IMR-90 (cell line): ENCODE data around the gene SYNRG. TPM values are rescaled to one million over a fixed set of nuclear protein-coding genes. Genes with fewer than 3 reads are reported as not detected.

Source experiments
- ATAC-seq: fragments of 200-7000 bp; cut with Tn5 transposase; 2 replicates; pipeline ENCODE4 v1.9.1; 2020; ENCODE audit warnings: low read depth, mild to moderate bottlenecking, moderate library complexity
- BruUV-seq: library from RNA; stranded (reverse); fragments of 400-500 nt; replicated peaks from 2 replicates; lab custom pipeline; 2021; lab: Mats Ljungman, UMichigan
- CTCF ChIA-PET: fragments of 300-600 bp; formaldehyde crosslinking; extraction: SDS; loops from one replicate; lab custom pipeline; 2021; ENCODE audit warnings: antibody characterized with exemption; lab: Yijun Ruan, JAX
- POLR2A ChIA-PET: fragments of 300-600 bp; sonication (Branson Sonifier 250); formaldehyde crosslinking; loops from one replicate; lab custom pipeline; 2022; ENCODE audit warnings: antibody characterized with exemption; ENCODE audit not compliant: unreplicated experiment; lab: Charles Lee
- DNase-seq: peaks from one replicate; pipeline ENCODE4 v3.0.0; 2013
- H2AFZ ChIP-seq: replicated peaks from 2 replicates; pipeline ENCODE3; 2013; ENCODE audit warnings: low read length, mild to moderate bottlenecking; ENCODE audit not compliant: poor library complexity
- H2AK5ac ChIP-seq: 2 replicates; pipeline ENCODE4 v1.6.1; 2013; ENCODE audit warnings: low read depth, low read length, inconsistent platforms
- H2AK9ac ChIP-seq: replicated peaks from 2 replicates; pipeline ENCODE3; 2013; ENCODE audit warnings: mild to moderate bottlenecking, low read depth, low read length, moderate library complexity; ENCODE audit not compliant: poor library complexity
- H2BK120ac ChIP-seq: 2 replicates; pipeline ENCODE4 v1.6.1; 2013; ENCODE audit warnings: low read depth, low read length, inconsistent platforms
- H2BK15ac ChIP-seq: 3 replicates; pipeline ENCODE4 v1.6.1; 2013; ENCODE audit warnings: low read depth, low read length, inconsistent platforms
- H2BK20ac ChIP-seq: 2 replicates; pipeline ENCODE4 v1.6.1; 2013; ENCODE audit warnings: low read depth, mild to moderate bottlenecking, inconsistent platforms, low read length, moderate library complexity
- H2BK5ac ChIP-seq: 2 replicates; pipeline ENCODE4 v1.6.1; 2013; ENCODE audit warnings: mild to moderate bottlenecking, low read depth, low read length, inconsistent platforms; ENCODE audit not compliant: poor library complexity, severe bottlenecking
- H3K14ac ChIP-seq: replicated peaks from 2 replicates; pipeline ENCODE4 v1.6.1; 2013; ENCODE audit warnings: low read depth, low read length, inconsistent platforms
- H3K18ac ChIP-seq: 2 replicates; pipeline ENCODE4 v1.6.1; 2013; ENCODE audit warnings: low read depth, low read length, control low read depth
- H3K23ac ChIP-seq: 2 replicates; pipeline ENCODE4 v1.6.1; 2013; ENCODE audit warnings: low read depth, low read length, inconsistent platforms
- H3K27ac ChIP-seq: 2 replicates; pipeline ENCODE4 v1.5.1; 2013; ENCODE audit warnings: mild to moderate bottlenecking, control low read depth, low read length; ENCODE audit not compliant: insufficient read depth
- H3K27me3 ChIP-seq: 2 replicates; pipeline ENCODE4 v1.6.1; 2013; ENCODE audit warnings: low read length; ENCODE audit not compliant: control insufficient read depth, insufficient read depth
- H3K36me3 ChIP-seq: 2 replicates; pipeline ENCODE4 v1.6.1; 2013; ENCODE audit warnings: low read length, mixed read lengths; ENCODE audit not compliant: control insufficient read depth, insufficient read depth
- H3K4ac ChIP-seq: 2 replicates; pipeline ENCODE4 v1.6.1; 2013; ENCODE audit warnings: low read depth, low read length, inconsistent platforms
- H3K4me1 ChIP-seq: 2 replicates; pipeline ENCODE4 v1.6.1; 2013; ENCODE audit warnings: low read length, mixed read lengths; ENCODE audit not compliant: control insufficient read depth, insufficient read depth
- H3K4me2 ChIP-seq: 2 replicates; pipeline ENCODE4 v1.6.1; 2013; ENCODE audit warnings: low read depth, mild to moderate bottlenecking, control low read depth, low read length, moderate library complexity
- H3K4me3 ChIP-seq: 2 replicates; pipeline ENCODE4 v1.5.1; 2013; ENCODE audit warnings: low read depth, mild to moderate bottlenecking, control low read depth, low read length, moderate library complexity; ENCODE audit not compliant: insufficient read depth
- H3K56ac ChIP-seq: 2 replicates; pipeline ENCODE4 v1.6.1; 2013; ENCODE audit warnings: low read length, inconsistent platforms; ENCODE audit not compliant: insufficient read depth; ENCODE audit errors: extremely low read depth
- H3K79me1 ChIP-seq, 2 experiments: 2 replicates each; pipeline ENCODE4 v1.6.1; 2013; ENCODE audit warnings: low read length in 2 of 2, inconsistent platforms in 1 of 2, low read depth in 1 of 2
- H3K9ac ChIP-seq: 2 replicates; pipeline ENCODE4 v1.6.1; 2013; ENCODE audit warnings: low read depth, low read length, control low read depth
- H3K9me1 ChIP-seq: 2 replicates; pipeline ENCODE4 v1.6.1; 2013; ENCODE audit warnings: low read length, inconsistent platforms; ENCODE audit not compliant: insufficient read depth
- H3K9me3 ChIP-seq: 2 replicates; pipeline ENCODE4 v1.6.1; 2013; ENCODE audit warnings: low read length; ENCODE audit not compliant: control insufficient read depth, insufficient read depth
- H4K20me1 ChIP-seq: 2 replicates; pipeline ENCODE4 v1.6.1; 2013; ENCODE audit warnings: low read length, inconsistent platforms; ENCODE audit not compliant: insufficient read depth
- H4K5ac ChIP-seq: 2 replicates; pipeline ENCODE4 v1.6.1; 2013; ENCODE audit warnings: mild to moderate bottlenecking, low read depth, low read length, control low read depth
- H4K8ac ChIP-seq, 2 experiments: 2 replicates each; pipeline ENCODE4 v1.6.1; 2013; ENCODE audit warnings: low read depth in 2 of 2, low read length in 2 of 2, control low read depth in 1 of 2, inconsistent platforms in 1 of 2
- H4K91ac ChIP-seq: 2 replicates; pipeline ENCODE4 v1.6.1; 2013; ENCODE audit warnings: low read depth, low read length, inconsistent platforms; ENCODE audit not compliant: insufficient read depth
- BHLHE40 ChIP-seq: fragments of 150-350 bp; IDR thresholded peaks from 2 replicates; pipeline ENCODE4 v1.6.1; 2016; ENCODE audit warnings: mild to moderate bottlenecking, low read depth, low read length
- CTCF ChIP-seq: conservative IDR thresholded peaks from 2 replicates; pipeline ENCODE4 v1.5.1; 2012; ENCODE audit warnings: mild to moderate bottlenecking, low read depth, low read length, improper control_type of control experiment
- FOS ChIP-seq: fragments of 150-350 bp; IDR thresholded peaks from 2 replicates; pipeline ENCODE4 v1.6.1; 2016; ENCODE audit warnings: low read depth, low read length
- MAFK ChIP-seq: IDR thresholded peaks from 2 replicates; pipeline ENCODE4 v1.6.1; 2012; ENCODE audit warnings: low read depth, low read length, improper control_type of control experiment
- NFE2L2 ChIP-seq: fragments of 150-350 bp; IDR thresholded peaks from 2 replicates; pipeline ENCODE4 v1.6.1; 2016; ENCODE audit warnings: low read depth, mild to moderate bottlenecking, low read length
- RAD21 ChIP-seq: IDR thresholded peaks from 2 replicates; pipeline ENCODE4 v1.6.1; 2012; ENCODE audit warnings: low read length, improper control_type of control experiment
- SMC3 ChIP-seq: fragments of 150-350 bp; IDR thresholded peaks from 2 replicates; pipeline ENCODE4 v1.6.1; 2016; ENCODE audit warnings: low read depth, mild to moderate bottlenecking, antibody characterized with exemption, low read length, moderate library complexity
- WGBS, 2 experiments: methylation state at CpG; one replicate each; pipeline versions ENCODE4 v1.1.5 to v1.1.7; 2013; ENCODE audit warnings: missing lambda C conversion rate in 2 of 2; ENCODE audit not compliant: insufficient read length in 1 of 2; ENCODE audit errors: extremely low coverage in 2 of 2; 5-methylcytosine and 5-hydroxymethylcytosine counted together
- dilution Hi-C: fragments of 300-500 bp; cut with HindIII; formaldehyde crosslinking; loops from one replicate; pipeline ENCODE4 v1.14.3; 2018; ENCODE audit warnings: low sequenced_read_pairs; ENCODE audit not compliant: unreplicated experiment
- in situ Hi-C: fragments of 300-500 bp; cut with MboI; formaldehyde crosslinking; loops from 3 replicates; pipeline ENCODE4 v1.14.3; 2019; ENCODE audit warnings: low sequenced_read_pairs, inconsistent platforms, mixed read lengths
- intact Hi-C: fragments of 100-400 bp; cut with micrococcal nuclease; formaldehyde crosslinking; loops from 2 replicates; pipeline ENCODE4 v1.10.0; 2022
- polyA plus RNA-seq, 3 experiments: library from polyadenylated mRNA; depleted of rRNA; stranded (reverse); fragments of >200 nt; gene quantifications; 2 replicates each; pipeline ENCODE4 v1.2.3, GENCODE V29; 2012; ENCODE audit warnings: low replicate concordance in 1 of 3
- total RNA-seq: library from RNA; depleted of rRNA; stranded (reverse); fragments of >200 nt; gene quantifications from 2 replicates; pipeline ENCODE4 v1.2.3, GENCODE V29; 2012

SYNRG gene
- total and polyA plus RNA-seq, 2 of the 4 experiments (the other 2 are of a cell fraction) = 11.7 to 15.2 TPM

GRCh38 chr17:37570527-37571093 lies 38.6 kb downstream of the SYNRG start:
- H2AFZ ChIP-seq = no peak overlapping the region
- 80% methylated on average over 1 of the region's 8 CpGs; no CpG with 5 or more reads in 1 of the 2 experiments for WGBS, 2 experiments
- no peak overlapping the region for H3K14ac ChIP-seq
- H3K4me1 ChIP-seq = no peaks in the 10 kb centered on the region
- dilution Hi-C loops (no loop called here), intact Hi-C loops (no loop called here), in situ Hi-C loops (no loop called here)
- DNase-seq = peak; percentile 69
- TF ChIP-seq CTCF = peak; percentile 54
- TF ChIP-seq RAD21 = peak; percentile 58
- TF ChIP-seq FOS = peak; percentile 12; the same call in 1 of the 2 replicates
- peak; percentile 42; the same call in 1 of the 2 replicates for TF ChIP-seq SMC3
- no peak for TF ChIP-seq BHLHE40
- no peak for TF ChIP-seq NFE2L2
- no peak for TF ChIP-seq MAFK
- H2AK5ac ChIP-seq = no peak overlapping the region
- H3K4me3 ChIP-seq = no peak overlapping the region
- no peaks in the 10 kb centered on the region; the same call in 1 of the 2 replicates for H4K20me1 ChIP-seq
- no peak overlapping the region for H3K9ac ChIP-seq
- no TSS peak for BruUV-seq
- no peak overlapping the region for H2BK20ac ChIP-seq
- no peak overlapping the region for H3K56ac ChIP-seq
- peaks cover 34% of the 10 kb centered on the region for H3K36me3 ChIP-seq
- H3K27me3 ChIP-seq = no peaks in the 10 kb centered on the region
- POLR2A ChIA-PET = no interaction called here
- no peak overlapping the region for H3K27ac ChIP-seq
- no peak overlapping the region for H3K18ac ChIP-seq
- no peak overlapping the region for H4K8ac ChIP-seq
- no peak overlapping the region for H4K5ac ChIP-seq
- no peak overlapping the region for H2BK5ac ChIP-seq
- H2BK120ac ChIP-seq = no peak overlapping the region
- CTCF ChIA-PET = interaction anchor here (0.6 kb wide), 2 partner anchors 9 to 194 kb away, joined by 3 to 5 read pairs; no protein-coding TSS in a partner anchor
- no peak overlapping the region for H3K4me2 ChIP-seq
- no peak overlapping the region for H3K23ac ChIP-seq
- no peak overlapping the region for H3K4ac ChIP-seq
- H3K79me1 ChIP-seq = peaks cover 3 to 7% of the 10 kb centered on the region in 2 experiments; a peak in 2 of 4 replicates
- no peak overlapping the region for H4K91ac ChIP-seq
- H3K9me1 ChIP-seq = no peaks in the 10 kb centered on the region
- no peak overlapping the region for H2BK15ac ChIP-seq
- ATAC-seq = peak; percentile 86
- no peaks in the 10 kb centered on the region for H3K9me3 ChIP-seq
- no peak overlapping the region for H2AK9ac ChIP-seq
